Esophagus squamous epithelium (tissue), 5 donors: Measurements from ENCODE around the gene RPL6. TPM values are rescaled to one million over a fixed set of nuclear protein-coding genes. Genes with fewer than 3 reads are reported as not detected.

Experiments
- DNase-seq: peaks from one replicate; lab custom pipeline; 2025; lab: John Stamatoyannopoulos, UW
- H3K27ac ChIP-seq, 4 donors: fragments of 200-600 bp; sonication (generic); one replicate each; pipeline ENCODE4 v1.5.1; 2016 to 2019; ENCODE audit warnings: mild to moderate bottlenecking in 1 of 4
- H3K27me3 ChIP-seq, 4 donors: fragments of 200-600 bp; sonication (generic); 1 replicate in 3 of 4; 2 replicates in 1 of 4; pipeline versions ENCODE4 v1.5.1 to v1.6.0; 2017 to 2021; ENCODE audit warnings: antibody characterized with exemption in 1 of 4
- H3K36me3 ChIP-seq, 3 donors: fragments of 200-600 bp; sonication (generic); one replicate each; pipeline ENCODE4 v1.5.1; 2016 to 2019
- H3K4me1 ChIP-seq, 3 donors: fragments of 200-600 bp; sonication (generic); one replicate each; pipeline ENCODE4 v1.5.1; 2017 to 2019
- H3K4me3 ChIP-seq, 4 donors: fragments of 200-600 bp; sonication (generic); 1 replicate in 3 of 4; 2 replicates in 1 of 4; pipeline ENCODE4 v1.5.1; 2016 to 2019; ENCODE audit warnings: mild to moderate bottlenecking in 2 of 4, moderate library complexity in 1 of 4
- H3K9me3 ChIP-seq, 3 donors: fragments of 200-600 bp; sonication (generic); one replicate each; pipeline ENCODE4 v1.5.1; 2016 to 2019
- POLR2A ChIP-seq, 4 donors: fragments of 450-650 bp; IDR thresholded peaks; one replicate each; pipeline ENCODE4 v1.6.1; 2017; ENCODE audit warnings: antibody characterized with exemption in 4 of 4, mild to moderate bottlenecking in 4 of 4, moderate library complexity in 3 of 4
- WGBS, 2 donors: methylation state at CpG; one replicate each; pipeline ENCODE4 v1.1.5; 2018; 5-methylcytosine and 5-hydroxymethylcytosine counted together
- intact Hi-C: fragments of 100-400 bp; cut with DNase I; formaldehyde crosslinking; loops from one replicate; pipeline ENCODE4 v1.15.0; 2022
- total RNA-seq, 4 donors: library from RNA; depleted of rRNA; stranded (reverse); fragments of >200 nt; gene quantifications; one replicate each; pipeline ENCODE4 v1.1.0, GENCODE V29; 2016
- TF ChIP-seq, protein P1 (sequence below), 6 experiments: fragments of 450-650 bp in 4 of 6; fragments of 200-600 bp in 2 of 6; sonication (generic) in 2 of 6; IDR thresholded peaks; one replicate each; pipeline ENCODE4 v1.5.1; 2016 to 2019; ENCODE audit warnings: antibody characterized with exemption in 6 of 6, mild to moderate bottlenecking in 4 of 6, moderate library complexity in 4 of 6
- donor health status: DM: yes; HTN: yes; CAD: no.

RPL6 gene
- total RNA-seq, 4 donors from 2014 or later: 1,154 to 2,029 (median 1,623) TPM

DNA sequence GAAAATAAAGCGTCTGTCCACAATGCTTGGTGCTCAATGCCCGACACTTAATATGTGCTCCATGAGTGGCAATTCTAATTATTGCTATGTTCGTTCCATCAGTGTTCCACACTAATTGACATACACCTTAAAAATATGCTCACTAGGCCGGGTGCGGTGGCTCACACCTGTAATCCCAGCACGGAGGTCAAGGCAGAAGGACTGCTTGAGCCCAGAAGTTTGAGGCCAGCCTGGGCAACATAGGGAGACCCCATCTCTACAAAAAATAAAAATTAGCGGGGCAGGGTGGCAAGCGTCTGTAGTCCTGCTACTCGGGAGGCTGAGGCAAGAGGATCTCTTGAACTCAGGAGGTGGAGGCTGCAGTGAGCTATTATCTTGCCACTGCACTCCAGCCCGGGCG lies 26.5 kb downstream of the RPL6 start:
- 78 to 93% methylated on average over 8 to 11 of the region's 11 CpGs for WGBS, 2 donors
- peaks cover 8 to 34% (median 16%) of the 10 kb centered on the region in 3 donors for H3K4me1 ChIP-seq
- no peak for DNase-seq
- no peaks in the 10 kb centered on the region for H3K36me3 ChIP-seq
- TF ChIP-seq POLR2A (IDR thresholded peaks at IDR 0.05): no peak
- TF ChIP-seq, protein P1, sequence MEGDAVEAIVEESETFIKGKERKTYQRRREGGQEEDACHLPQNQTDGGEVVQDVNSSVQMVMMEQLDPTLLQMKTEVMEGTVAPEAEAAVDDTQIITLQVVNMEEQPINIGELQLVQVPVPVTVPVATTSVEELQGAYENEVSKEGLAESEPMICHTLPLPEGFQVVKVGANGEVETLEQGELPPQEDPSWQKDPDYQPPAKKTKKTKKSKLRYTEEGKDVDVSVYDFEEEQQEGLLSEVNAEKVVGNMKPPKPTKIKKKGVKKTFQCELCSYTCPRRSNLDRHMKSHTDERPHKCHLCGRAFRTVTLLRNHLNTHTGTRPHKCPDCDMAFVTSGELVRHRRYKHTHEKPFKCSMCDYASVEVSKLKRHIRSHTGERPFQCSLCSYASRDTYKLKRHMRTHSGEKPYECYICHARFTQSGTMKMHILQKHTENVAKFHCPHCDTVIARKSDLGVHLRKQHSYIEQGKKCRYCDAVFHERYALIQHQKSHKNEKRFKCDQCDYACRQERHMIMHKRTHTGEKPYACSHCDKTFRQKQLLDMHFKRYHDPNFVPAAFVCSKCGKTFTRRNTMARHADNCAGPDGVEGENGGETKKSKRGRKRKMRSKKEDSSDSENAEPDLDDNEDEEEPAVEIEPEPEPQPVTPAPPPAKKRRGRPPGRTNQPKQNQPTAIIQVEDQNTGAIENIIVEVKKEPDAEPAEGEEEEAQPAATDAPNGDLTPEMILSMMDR (IDR thresholded peaks at IDR 0.05): no peak
- H3K27me3 ChIP-seq: no peaks in the 10 kb centered on the region
- no peaks in the 10 kb centered on the region for H3K9me3 ChIP-seq
- peak overlapping the region; percentile 76 to 100 (median 98) for H3K4me3 ChIP-seq
- H3K27ac ChIP-seq: peak overlapping the region in 3 of 4 donors; percentile 81 to 96 (median 93)
- intact Hi-C loops: no loop called here

DNA sequence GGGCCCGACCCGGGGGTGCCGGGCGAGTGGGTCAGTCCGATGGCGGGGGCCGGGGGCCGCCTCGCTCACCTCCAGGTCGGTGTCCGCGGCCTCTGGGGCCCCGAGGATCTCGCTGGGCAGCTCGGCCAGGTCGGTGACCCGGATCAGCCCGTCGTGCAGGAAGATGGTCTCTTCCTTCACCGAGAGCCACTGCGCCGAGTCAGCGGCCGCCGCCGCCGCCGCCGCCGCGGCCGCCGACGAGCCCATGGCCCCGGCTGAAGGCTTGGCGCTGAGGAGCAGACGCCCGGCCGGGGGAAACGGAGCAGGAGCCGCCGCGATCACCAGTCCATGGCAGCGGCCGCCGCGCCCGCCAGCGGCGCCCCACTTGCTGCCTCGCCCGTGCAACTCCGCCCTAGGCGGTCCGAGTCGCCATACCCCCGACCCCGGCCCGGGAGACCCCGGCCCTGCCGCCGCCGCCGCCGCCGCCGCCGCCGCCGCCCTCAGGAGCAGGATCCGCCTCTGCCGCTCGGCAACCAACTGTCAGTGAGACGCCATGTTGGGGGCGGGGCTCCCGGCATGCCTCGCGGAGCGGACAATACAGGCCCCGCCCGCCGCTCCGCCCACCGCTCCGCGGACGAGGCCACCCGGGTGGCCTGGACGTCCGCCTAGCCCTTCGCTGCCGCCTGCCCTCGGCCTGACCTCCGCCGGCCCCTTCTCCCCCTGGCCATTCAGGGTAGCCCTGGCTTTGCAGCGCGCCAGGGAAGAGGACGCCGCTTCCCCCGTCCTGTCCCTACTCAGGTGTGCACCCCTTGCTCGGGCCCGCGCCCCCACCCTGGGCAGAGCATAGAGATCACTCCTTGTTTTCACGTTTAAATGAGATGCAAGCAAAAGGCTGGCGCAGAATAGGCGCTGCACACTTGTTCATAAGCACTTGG lies 27.3 kb downstream of the RPL6 start, which contains the start of gene HECTD4:
TSS of gene HECTD4 (minus strand) at position 549 of the 914 bp plus-strand sequence. CDS start at position 246, 303 bp downstream.
- peak; percentile 67 for DNase-seq
- TF ChIP-seq POLR2A (IDR thresholded peaks at IDR 0.05): peak in 3 of 4 donors; percentile 60 to 77 (median 70)
- TF ChIP-seq, protein P1 (IDR thresholded peaks at IDR 0.05): no peak
- WGBS, 2 donors: 0% methylated on average over 2 of the region's 106 CpGs; no CpG with 5 or more reads in 1 of the 2 donors
- no peaks in the 10 kb centered on the region for H3K36me3 ChIP-seq
- H3K4me1 ChIP-seq: peaks cover 8 to 27% (median 16%) of the 10 kb centered on the region in 3 donors
- H3K4me3 ChIP-seq: peak within 1 kb of the TSS; percentile 76 to 100 (median 98)
- no peaks in the 10 kb centered on the region for H3K27me3 ChIP-seq
- no peaks in the 10 kb centered on the region for H3K9me3 ChIP-seq
- intact Hi-C loops: no loop called here
- peak within 1 kb of the TSS; percentile 81 to 96 (median 92) for H3K27ac ChIP-seq

DNA sequence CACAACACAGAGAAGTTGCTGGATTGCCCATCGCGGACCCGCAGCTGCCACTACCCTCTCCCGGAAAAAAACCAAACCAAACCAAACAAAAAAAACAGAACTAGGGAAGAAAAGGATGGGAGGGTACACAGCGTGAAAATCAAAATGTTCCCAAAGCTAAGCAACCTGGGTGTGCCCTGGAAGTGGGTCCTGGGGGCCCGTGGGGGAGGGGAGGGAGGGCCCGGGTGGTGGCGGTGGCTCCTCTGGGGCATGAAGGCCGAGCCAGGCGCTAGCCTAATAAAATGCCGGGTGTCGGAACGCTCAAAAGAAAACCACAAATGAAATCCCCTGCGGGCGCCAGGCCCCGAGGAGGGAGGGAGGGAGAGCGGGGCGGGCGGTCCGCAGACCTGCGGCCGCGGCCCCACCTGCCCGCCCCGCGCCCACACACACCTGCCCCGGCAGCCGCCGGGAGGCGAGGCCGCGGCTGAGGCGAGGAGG lies 28.0 kb downstream of the RPL6 start:
- H3K9me3 ChIP-seq: no peaks in the 10 kb centered on the region
- intact Hi-C loops: no loop called here
- WGBS, 2 donors: 0 to 5% methylated on average over 7 to 9 of the region's 33 CpGs
- peak overlapping the region; percentile 76 to 100 (median 98) for H3K4me3 ChIP-seq
- DNase-seq: no peak
- H3K4me1 ChIP-seq: peaks cover 8 to 32% (median 16%) of the 10 kb centered on the region in 3 donors
- no peaks in the 10 kb centered on the region for H3K27me3 ChIP-seq
- H3K36me3 ChIP-seq: no peaks in the 10 kb centered on the region
- H3K27ac ChIP-seq: peak overlapping the region; percentile 81 to 96 (median 92)
- no peak for TF ChIP-seq POLR2A (IDR thresholded peaks at IDR 0.05)
- TF ChIP-seq, protein P1 (IDR thresholded peaks at IDR 0.05): no peak

DNA sequence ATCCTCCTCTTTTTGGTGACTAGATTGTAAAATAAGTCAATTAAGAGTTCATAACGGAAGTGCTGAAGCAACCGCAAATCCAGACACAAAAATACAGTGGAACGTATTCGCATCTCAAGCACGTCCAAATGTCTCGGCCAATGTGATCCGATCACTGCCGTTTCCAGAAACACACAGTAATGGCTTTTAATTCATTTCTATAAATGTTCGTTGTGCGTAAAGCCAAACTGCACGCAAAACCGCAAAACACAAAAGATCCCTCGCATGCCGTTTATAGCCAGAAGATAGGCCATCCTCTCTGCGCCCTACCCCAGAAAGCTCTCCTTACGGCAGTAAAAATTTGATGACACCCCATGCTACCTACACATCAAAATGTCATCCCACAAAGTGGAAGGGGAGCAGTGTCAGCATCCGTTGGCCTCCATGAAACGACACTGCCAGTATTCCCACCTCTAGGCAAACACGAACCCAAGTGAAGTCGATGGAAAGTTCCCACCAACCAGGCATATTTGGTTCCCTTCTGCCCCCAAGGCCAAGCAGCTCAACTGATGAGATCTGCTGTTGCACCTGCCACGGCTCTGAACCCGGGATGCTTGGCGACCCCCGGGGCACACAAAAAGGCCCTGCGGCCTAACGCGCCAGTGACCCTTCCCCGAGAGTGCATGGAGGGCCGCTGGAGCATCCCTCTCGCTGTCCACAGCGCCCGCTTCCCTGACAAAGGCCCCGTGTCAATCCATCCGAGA lies 28.6 kb downstream of the RPL6 start:
- intact Hi-C loops: no loop called here
- 62 to 72% methylated on average over 18 to 20 of the region's 34 CpGs for WGBS, 2 donors
- Histone ChIP-seq H3K4me1 (peaks cover 8 to 32% (median 16%) of the 10 kb centered on the region in 3 donors), H3K27ac (peak overlapping the region; percentile 81 to 96 (median 92)), H3K36me3 (no peaks in the 10 kb centered on the region), H3K4me3 (peak overlapping the region; percentile 76 to 100 (median 98)), H3K9me3 (no peaks in the 10 kb centered on the region), H3K27me3 (no peaks in the 10 kb centered on the region)
- TF ChIP-seq POLR2A (IDR thresholded peaks at IDR 0.05): no peak
- TF ChIP-seq, protein P1 (IDR thresholded peaks at IDR 0.05): no peak
- no peak for DNase-seq
